ENCODE data around the gene XAB2.

DNA sequence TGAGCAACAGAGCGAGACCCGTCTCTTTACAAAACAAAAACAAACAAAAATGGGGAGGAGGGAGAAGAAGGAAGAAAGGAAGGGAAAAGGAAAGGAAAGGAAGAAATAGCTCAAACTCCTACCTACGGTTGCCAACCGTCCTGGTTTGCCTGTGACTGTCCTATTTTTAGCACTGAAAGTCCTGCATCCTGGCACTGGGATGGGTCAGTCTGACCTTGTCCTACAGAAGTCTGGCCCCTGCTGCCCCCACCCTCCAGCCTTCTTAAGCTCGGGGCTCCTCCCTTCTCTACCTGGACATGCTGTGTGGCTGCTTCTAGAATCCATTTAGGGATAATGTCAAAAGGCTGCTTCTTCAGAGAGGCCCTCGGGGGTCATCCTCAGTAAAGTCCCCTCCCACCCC is 6.3 kb upstream of the XAB2 start:
- TF ChIP-seq, protein P1, sequence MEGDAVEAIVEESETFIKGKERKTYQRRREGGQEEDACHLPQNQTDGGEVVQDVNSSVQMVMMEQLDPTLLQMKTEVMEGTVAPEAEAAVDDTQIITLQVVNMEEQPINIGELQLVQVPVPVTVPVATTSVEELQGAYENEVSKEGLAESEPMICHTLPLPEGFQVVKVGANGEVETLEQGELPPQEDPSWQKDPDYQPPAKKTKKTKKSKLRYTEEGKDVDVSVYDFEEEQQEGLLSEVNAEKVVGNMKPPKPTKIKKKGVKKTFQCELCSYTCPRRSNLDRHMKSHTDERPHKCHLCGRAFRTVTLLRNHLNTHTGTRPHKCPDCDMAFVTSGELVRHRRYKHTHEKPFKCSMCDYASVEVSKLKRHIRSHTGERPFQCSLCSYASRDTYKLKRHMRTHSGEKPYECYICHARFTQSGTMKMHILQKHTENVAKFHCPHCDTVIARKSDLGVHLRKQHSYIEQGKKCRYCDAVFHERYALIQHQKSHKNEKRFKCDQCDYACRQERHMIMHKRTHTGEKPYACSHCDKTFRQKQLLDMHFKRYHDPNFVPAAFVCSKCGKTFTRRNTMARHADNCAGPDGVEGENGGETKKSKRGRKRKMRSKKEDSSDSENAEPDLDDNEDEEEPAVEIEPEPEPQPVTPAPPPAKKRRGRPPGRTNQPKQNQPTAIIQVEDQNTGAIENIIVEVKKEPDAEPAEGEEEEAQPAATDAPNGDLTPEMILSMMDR (IDR thresholded peaks at IDR 0.05) = no peak
- no peak for TF ChIP-seq POLR2A (IDR thresholded peaks at IDR 0.05)
